H1 (cell line): Measurements from ENCODE around the gene AGBL4. TPM values are rescaled to one million over a fixed set of nuclear protein-coding genes. Genes with fewer than 3 reads are reported as not detected.

ENCODE experiments used
- CHD7 ChIP-seq: fragments of 300-600 bp; sonication (generic); IDR thresholded peaks from 2 replicates; pipeline ENCODE4 v1.7.1; 2012; ENCODE audit warnings: low read length, moderate library complexity, mild to moderate bottlenecking, inconsistent platforms; ENCODE audit not compliant: insufficient replicate concordance
- CTCF ChIP-seq, 3 experiments: IDR thresholded peaks; 1 replicate in 2 of 3; 2 replicates in 1 of 3; pipeline versions ENCODE4 v1.5.1 to v1.6.1; 2011; ENCODE audit warnings: low read length in 3 of 3, mild to moderate bottlenecking in 3 of 3, inconsistent platforms in 2 of 3, low read depth in 1 of 3, moderate library complexity in 1 of 3; ENCODE audit not compliant: insufficient read depth in 1 of 3; ENCODE audit errors: control extremely low read depth in 1 of 3
- KDM4A ChIP-seq: IDR thresholded peaks from one replicate; pipeline ENCODE4 v1.7.1; 2012; ENCODE audit warnings: low read depth, mild to moderate bottlenecking, moderate library complexity, low read length, inconsistent platforms; ENCODE audit not compliant: severe bottlenecking
- SIRT6 ChIP-seq: IDR thresholded peaks from one replicate; pipeline ENCODE4 v1.7.1; 2012; ENCODE audit warnings: low read length, inconsistent platforms
- polyA plus RNA-seq, 7 experiments: library from polyadenylated mRNA; depleted of rRNA in 3 of 7; stranded (reverse) in 5 of 7; unstranded in 2 of 7; fragments of >200 nt in 5 of 7; fragments of 200-250 nt in 2 of 7; gene quantifications; 1 replicate in 5 of 7; 2 replicates in 1 of 7; 4 replicates in 1 of 7; pipeline versions ENCODE4 v1.2.1 to v1.2.3, GENCODE V29; 2011 to 2013; ENCODE audit warnings: missing spikeins in 2 of 7, mixed read lengths in 2 of 7
- total RNA-seq: library from RNA; stranded (reverse); fragmentation: NEBNext Ultra II Directional; extraction: Animal tissue kit (Norgen Biotek cat#: 25700); gene quantifications from 2 replicates; pipeline ENCODE4 v1.2.1, GENCODE V29; 2021
- TF ChIP-seq, protein P1 (sequence below): IDR thresholded peaks from 2 replicates; pipeline ENCODE4 v1.6.1; 2012; ENCODE audit warnings: inconsistent platforms

The AGBL4 gene
- total and polyA plus RNA-seq, 2 of the 8 experiments (the other 6 are each of a cell fraction or from before 2014, with no cell fraction given): 0.41 to 0.45 TPM

DNA sequence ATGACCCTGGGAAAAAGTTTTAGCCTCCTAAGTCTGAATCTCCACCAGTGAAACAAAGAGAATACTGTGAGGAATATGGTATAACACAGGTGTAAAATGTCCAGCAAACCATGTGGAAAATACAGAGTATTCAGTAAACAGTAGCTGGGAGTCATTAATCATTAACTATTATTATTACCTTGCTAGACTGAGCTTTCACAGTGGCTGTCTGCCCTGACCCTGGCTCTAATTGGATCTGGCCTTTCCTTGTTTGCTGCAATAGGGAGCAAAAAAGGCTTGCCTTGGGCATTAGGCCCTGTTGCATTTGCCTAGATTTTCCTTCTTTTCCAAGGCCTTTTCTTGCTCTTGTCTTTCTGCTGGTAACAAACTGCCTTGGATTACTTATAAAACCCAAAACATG lies 1068.0 kb downstream of the AGBL4 start (continued):
- TF ChIP-seq CHD7 (no peak), SIRT6 (no peak), CTCF (IDR thresholded peaks at IDR 0.05; ENCODE audit: control extremely low read depth in 1 of 3, insufficient read depth in 1 of 3, low read depth in 1 of 3, low read length in 3 of 3) (no peak), KDM4A (no peak)
- TF ChIP-seq, protein P1, sequence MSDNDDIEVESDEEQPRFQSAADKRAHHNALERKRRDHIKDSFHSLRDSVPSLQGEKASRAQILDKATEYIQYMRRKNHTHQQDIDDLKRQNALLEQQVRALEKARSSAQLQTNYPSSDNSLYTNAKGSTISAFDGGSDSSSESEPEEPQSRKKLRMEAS: no peak
